ENCODE results near the gene RNF19B.

The RNF19B gene

GRCh38 chr1:32965251-32965747 is 690 bp upstream of the RNF19B start:
- no peak for DNase-seq

- DNase-seq = peak; percentile 69
These were observed 706 bp downstream of the RNF19B start for GRCh38 chr1:32963746-32964460.

DNA sequence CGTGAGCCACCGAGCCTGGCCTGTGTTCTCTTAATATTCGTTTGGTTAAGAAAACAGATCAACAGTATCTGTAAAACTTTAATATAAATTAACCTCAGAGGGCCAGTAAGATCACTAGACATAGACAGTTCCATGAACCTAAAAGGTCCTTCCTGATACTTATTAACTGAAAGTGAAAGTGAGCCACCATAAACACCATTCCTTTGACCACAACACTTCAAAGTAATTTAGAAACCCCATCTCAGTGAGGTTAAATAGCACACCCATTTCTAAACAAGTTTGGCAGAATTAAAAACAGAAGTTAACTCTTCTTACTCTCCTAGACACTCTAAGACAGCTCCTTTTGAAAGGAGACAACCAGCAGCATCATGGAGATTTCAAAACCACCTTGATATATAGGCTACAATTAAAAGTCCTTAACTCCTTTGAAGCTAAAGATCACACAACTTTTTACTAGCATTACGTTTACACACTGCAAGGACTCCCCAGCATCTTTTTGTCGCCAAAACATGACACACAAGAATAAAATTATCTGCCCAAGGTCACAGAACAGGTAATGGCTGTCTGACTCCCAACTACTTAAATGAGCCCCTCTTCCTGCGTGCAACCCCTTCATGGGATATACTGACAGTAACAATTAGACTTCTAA is 2.2 kb downstream of the RNF19B start:
- DNase-seq = no peak

- DNase-seq = no peak
These were observed 3.7 kb downstream of the RNF19B start for GRCh38 chr1:32960819-32961355.

DNA sequence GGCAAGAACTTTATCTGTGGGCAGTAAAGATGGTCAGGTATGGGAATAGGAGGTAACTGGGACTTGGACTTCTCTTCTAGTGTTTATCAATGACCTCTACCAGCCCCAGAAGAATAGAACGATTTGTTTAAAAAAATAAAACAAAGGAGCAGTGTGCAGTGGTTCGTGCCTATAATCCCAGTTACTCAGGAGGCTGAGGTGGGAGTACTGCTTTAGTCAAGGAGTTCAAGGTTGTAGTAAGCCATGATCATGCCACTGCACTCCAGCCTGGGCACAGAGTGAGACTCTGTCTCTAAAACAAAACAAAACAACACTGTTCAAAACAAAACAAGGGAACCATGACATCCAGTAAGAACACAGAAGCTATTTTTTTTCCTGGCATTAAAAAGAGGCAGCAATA is 4.3 kb downstream of the RNF19B start:
- no peak for DNase-seq

DNA sequence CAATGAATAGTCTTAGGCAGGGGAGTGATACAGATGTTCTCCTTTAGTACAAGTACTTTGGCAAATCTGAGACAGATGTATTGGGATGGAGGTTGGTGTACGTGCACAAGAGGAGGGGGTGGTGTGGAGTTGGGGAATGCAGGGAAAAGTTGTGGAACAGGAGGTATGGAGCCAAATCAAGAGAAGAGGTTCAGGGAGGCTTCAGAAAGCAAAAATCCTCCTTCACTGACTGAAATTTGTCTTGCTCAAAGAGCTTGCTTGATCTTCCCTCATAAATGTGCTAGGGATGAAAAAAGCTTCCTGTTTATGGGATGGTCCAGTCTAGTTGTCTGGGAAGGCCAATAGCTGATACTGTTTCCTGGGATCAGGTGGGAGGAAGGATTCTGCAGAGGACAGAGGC is 5.8 kb downstream of the RNF19B start:
- no peak for DNase-seq

- no peak for DNase-seq
These were observed 7.6 kb downstream of the RNF19B start for GRCh38 chr1:32957017-32957416.

DNA sequence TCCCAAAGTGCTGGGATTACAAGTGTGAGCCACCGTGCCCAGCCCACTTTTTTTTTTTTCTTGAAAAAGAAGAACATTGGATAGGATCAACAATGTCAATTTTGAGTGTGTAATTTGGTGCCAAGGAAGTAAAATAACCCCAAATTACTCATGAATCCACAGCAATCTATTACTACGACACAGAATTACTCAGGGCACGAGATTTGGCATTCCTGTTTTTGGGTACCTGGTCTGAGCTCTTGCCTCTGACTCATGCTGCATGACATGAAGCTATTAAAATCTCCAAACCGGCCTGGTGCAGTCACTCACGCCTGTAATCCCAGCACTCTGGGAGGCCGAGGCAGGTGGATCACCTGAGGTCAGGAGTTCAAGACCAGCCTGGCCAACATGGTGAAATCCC is 10.4 kb downstream of the RNF19B start:
- no peak for DNase-seq

DNA sequence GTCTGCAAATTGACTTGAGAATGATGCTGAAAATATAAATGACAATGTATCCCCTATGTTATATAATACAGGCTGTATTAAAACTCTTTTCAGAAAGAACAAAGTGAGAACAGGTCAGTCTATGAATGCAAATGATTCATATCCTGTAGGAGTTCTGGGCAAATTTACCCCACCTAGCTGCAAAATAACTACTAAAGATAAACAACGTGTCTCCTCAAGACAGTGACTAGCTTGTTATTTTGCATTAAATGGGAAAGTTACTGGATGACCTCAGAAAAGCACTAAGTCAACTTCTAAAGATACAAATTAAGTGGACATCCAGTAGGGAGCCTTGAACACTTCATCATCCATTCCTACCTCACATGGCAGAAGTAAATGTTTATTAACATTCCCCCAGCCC is 11.1 kb downstream of the RNF19B start:
- DNase-seq = no peak

DNA sequence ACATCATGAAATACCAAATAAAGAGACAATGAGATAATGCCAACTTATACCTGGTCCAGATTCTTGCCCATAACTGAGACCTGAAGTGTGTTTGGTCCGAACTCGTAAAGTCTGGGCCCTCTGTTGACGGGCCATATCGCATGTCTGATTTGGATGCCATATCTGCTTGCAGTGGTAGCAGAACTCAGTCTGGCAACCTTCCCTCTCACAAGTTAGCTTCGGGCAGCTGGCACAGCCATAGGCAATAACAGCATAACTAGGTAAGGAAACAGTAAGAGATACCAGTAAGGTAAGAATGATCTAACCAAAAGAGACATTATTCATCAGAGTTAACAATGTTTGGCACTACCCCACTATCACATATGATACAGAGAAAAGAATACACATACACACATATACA is 15.1 kb downstream of the RNF19B start:
- DNase-seq = no peak

DNA sequence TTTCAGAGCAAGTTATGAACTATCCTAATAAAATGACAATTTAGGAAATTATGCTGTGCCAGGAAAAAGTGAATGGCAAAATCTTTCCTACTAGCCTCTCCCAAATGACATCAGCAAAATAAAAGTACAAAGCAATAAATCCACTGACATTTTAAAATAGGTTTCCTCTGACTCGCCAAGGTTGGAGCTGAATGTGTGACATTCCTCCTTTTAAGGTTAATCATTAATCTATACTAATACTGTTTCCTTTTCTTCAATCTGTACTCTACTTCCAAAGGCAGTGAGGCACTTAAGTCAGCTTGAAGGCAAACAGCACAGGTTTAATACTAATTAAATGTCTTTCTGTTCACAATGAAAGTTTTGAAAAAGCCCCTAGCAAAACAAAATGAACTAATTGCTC is 15.7 kb downstream of the RNF19B start:
- no peak for DNase-seq

GRCh38 chr1:32948390-32948722 is 16.3 kb downstream of the RNF19B start:
- DNase-seq = no peak

GRCh38 chr1:32947669-32948389 is 16.8 kb downstream of the RNF19B start:
- DNase-seq = no peak

GRCh38 chr1:32946413-32946812 is 18.2 kb downstream of the RNF19B start:
- no peak for DNase-seq

GRCh38 chr1:32944180-32944579 is 20.4 kb downstream of the RNF19B start:
- no peak for DNase-seq

- DNase-seq = peak; percentile 56
These were observed 24.8 kb downstream of the RNF19B start for GRCh38 chr1:32939655-32940371.

- no peak for DNase-seq
These were observed 27.5 kb downstream of the RNF19B start for GRCh38 chr1:32937061-32937460.

DNA sequence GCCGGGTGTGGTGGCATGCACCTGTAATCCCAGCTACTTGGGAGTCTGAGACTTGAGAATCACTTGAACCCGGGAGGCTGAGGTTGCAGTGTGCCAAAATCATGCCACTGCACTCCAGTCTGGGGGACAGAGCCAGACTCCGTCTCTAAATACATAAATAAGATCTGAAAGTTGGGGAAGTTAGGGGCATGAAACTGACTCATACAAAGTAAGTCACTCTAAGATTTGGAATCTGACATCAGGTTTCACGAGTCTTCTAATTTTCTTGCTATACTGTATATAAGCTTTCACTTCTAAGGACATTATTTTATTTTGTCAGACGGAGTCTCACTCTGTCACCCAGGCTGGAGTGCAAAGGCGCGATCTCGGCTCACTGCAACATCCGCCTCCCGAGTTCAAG is 30.1 kb downstream of the RNF19B start:
- no peak for DNase-seq

GRCh38 chr1:32933742-32934322 is 30.8 kb downstream of the RNF19B start:
- DNase-seq = no peak

- no peak for DNase-seq
These were observed 32.8 kb downstream of the RNF19B start for GRCh38 chr1:32931760-32932159.

DNA sequence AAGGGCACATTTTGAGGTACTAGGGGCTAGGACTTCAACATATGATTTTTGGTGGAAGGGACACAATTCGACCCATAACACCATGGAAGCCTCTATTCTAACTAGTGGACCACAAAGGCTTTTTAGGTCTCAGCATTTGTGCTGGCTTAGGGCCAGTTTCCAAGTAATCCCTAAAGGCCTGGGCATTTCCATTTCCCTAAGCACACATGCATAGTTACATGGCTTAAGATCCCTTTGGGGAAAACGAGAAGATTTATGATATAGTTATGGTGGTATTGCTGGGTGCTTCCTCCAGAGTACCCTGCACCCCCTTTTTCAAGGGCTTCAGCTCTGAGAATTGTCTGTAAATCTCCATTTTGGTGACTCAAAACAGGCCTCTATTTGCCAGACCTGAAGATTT is 35.2 kb downstream of the RNF19B start:
- DNase-seq = no peak

GRCh38 chr1:32928715-32929114 is 35.9 kb downstream of the RNF19B start:
- DNase-seq = no peak

DNA sequence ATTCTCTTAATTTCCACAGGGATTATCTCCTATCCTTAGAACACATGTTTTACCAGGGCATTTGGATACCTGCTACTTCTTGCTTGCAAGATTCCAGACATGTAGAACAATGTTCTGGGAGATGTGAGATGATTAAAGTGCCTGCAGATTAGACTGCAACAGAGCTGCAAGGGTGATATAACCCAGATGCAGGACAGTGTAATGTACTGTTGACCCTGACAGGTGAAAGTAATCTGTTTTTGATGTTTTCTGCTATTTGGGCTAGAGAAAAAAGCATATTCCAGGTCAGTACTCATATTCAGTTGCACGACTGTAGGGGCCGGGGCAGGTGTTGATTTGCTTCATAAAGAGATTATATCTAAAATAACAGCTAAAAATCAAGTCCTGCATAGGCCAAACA is 36.3 kb downstream of the RNF19B start:
- DNase-seq = no peak

Measured in right forelimb (tissue), 1 donor.